ENCODE measurements around the gene SMARCA2.

The SMARCA2 gene

DNA sequence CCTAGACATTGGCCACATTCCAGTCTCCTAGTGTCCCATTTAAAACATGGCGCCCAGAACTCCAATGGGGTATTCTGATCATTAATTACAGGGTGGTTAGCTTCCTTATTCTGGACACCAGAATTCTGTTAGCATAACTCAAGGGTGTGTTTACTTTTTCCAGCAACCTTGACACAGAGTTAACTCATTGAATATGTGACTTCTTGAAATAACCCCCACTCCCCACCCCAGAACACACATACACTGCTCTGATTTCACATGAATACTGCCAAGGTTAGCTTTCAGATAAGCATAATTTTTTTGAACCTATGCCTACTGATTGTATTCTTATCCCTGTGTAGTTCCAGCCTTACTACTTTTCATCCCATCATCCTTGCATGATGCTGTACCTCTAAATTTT, 151.1 kb downstream of the SMARCA2 start:
- peaks cover 78% of the 10 kb centered on the region for H3K36me3 ChIP-seq (ENCODE audit: insufficient read depth, low read length)
- H3K4me2 ChIP-seq (ENCODE audit: low read depth, low read length, poor library complexity, severe bottlenecking): no peak overlapping the region
- H2AFZ ChIP-seq (ENCODE audit: low read length): no peak overlapping the region
- no peaks in the 10 kb centered on the region for H3K27me3 ChIP-seq (ENCODE audit: insufficient read depth, low read length, poor library complexity, severe bottlenecking)
- H3K9ac ChIP-seq (ENCODE audit: low read depth, low read length, poor library complexity, severe bottlenecking): no peak overlapping the region
- H3K79me2 ChIP-seq (ENCODE audit: insufficient read depth, low read length): peaks cover 13% of the 10 kb centered on the region; the same call in 1 of the 2 replicates
- no peak overlapping the region for H3K4me3 ChIP-seq (ENCODE audit: low read length, poor library complexity, severe bottlenecking)
- TF ChIP-seq, protein P1, sequence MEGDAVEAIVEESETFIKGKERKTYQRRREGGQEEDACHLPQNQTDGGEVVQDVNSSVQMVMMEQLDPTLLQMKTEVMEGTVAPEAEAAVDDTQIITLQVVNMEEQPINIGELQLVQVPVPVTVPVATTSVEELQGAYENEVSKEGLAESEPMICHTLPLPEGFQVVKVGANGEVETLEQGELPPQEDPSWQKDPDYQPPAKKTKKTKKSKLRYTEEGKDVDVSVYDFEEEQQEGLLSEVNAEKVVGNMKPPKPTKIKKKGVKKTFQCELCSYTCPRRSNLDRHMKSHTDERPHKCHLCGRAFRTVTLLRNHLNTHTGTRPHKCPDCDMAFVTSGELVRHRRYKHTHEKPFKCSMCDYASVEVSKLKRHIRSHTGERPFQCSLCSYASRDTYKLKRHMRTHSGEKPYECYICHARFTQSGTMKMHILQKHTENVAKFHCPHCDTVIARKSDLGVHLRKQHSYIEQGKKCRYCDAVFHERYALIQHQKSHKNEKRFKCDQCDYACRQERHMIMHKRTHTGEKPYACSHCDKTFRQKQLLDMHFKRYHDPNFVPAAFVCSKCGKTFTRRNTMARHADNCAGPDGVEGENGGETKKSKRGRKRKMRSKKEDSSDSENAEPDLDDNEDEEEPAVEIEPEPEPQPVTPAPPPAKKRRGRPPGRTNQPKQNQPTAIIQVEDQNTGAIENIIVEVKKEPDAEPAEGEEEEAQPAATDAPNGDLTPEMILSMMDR (conservative IDR thresholded peaks at IDR 0.05; ENCODE audit: low read length): no peak
- TF ChIP-seq EZH2phosphoT487 (IDR thresholded peaks at IDR 0.05; ENCODE audit: borderline replicate concordance): no peak
- H3K4me1 ChIP-seq (ENCODE audit: insufficient read depth, low read length, poor library complexity, severe bottlenecking): no peaks in the 10 kb centered on the region
- H3K9me3 ChIP-seq (ENCODE audit: insufficient read depth, low read depth, low read length): no peaks in the 10 kb centered on the region
- H3K9me2 ChIP-seq (replicated peaks; ENCODE audit: low read depth, low read length): no peaks in the 10 kb centered on the region
- no peaks in the 10 kb centered on the region for H4K20me1 ChIP-seq (ENCODE audit: insufficient read depth, low read length, poor library complexity, severe bottlenecking)
- H3F3A ChIP-seq (ENCODE audit: low read depth): no peaks in the 10 kb centered on the region

DNA sequence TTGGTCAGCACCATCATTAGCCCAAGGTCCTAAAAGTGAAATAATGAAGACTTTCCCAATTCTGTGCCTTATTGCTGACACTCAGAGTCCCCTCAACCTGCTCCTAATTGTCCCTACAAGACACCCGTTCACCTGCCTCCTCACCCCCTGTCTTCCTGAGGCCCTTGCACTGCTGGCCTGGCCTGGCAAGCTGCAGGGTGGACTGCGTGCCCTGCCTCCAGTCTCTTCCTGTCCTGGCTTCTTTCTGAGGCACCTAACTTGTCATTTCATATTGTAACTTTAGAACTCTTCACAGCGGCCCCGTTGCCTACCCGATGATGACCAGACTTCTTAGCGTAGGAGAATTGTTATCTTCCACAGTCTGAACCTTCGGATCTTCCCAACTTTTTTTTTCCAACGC, 153.9 kb downstream of the SMARCA2 start:
- Histone ChIP-seq H3K4me3 (ENCODE audit: low read length, poor library complexity, severe bottlenecking) (no peak overlapping the region), H3K36me3 (ENCODE audit: insufficient read depth, low read length) (peaks cover 77% of the 10 kb centered on the region; the same call in 1 of the 2 replicates), H3F3A (ENCODE audit: low read depth) (no peaks in the 10 kb centered on the region), H3K27me3 (ENCODE audit: insufficient read depth, low read length, poor library complexity, severe bottlenecking) (no peaks in the 10 kb centered on the region), H4K20me1 (ENCODE audit: insufficient read depth, low read length, poor library complexity, severe bottlenecking) (no peaks in the 10 kb centered on the region), H3K4me1 (ENCODE audit: insufficient read depth, low read length, poor library complexity, severe bottlenecking) (no peaks in the 10 kb centered on the region), H2AFZ (ENCODE audit: low read length) (no peak overlapping the region), H3K4me2 (ENCODE audit: low read depth, low read length, poor library complexity, severe bottlenecking) (no peak overlapping the region), H3K9me3 (ENCODE audit: insufficient read depth, low read depth, low read length) (no peaks in the 10 kb centered on the region), H3K79me2 (ENCODE audit: insufficient read depth, low read length) (peaks cover 13% of the 10 kb centered on the region; the same call in 1 of the 2 replicates), H3K9me2 (replicated peaks; ENCODE audit: low read depth, low read length) (no peaks in the 10 kb centered on the region), H3K9ac (ENCODE audit: low read depth, low read length, poor library complexity, severe bottlenecking) (no peak overlapping the region)
- no peak for TF ChIP-seq EZH2phosphoT487 (IDR thresholded peaks at IDR 0.05; ENCODE audit: borderline replicate concordance)
- TF ChIP-seq, protein P1 (conservative IDR thresholded peaks at IDR 0.05; ENCODE audit: low read length): no peak

DNA sequence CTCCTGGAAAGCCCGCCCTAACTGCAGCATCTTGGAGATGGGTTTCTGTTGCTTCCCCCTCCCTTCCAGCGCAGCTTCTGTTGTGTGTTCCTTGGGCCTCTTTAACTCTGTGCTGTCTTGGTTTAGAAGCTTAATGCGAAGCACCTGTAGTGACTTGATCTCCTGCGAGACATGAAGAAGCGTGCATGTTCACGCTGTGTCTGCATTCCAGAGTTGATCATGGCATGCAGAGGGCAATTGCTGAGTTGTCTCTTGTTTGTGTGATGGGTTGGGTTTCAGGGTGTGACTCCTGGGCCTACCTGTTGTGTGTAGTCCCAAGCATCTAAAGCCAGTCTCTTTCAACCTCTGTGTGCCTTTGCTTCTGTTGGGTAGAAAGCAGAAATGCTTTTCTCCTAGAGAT, 155.6 kb downstream of the SMARCA2 start:
- Histone ChIP-seq H3K9ac (ENCODE audit: low read depth, low read length, poor library complexity, severe bottlenecking) (no peak overlapping the region), H3F3A (ENCODE audit: low read depth) (no peaks in the 10 kb centered on the region), H2AFZ (ENCODE audit: low read length) (no peak overlapping the region), H3K4me2 (ENCODE audit: low read depth, low read length, poor library complexity, severe bottlenecking) (no peak overlapping the region), H3K79me2 (ENCODE audit: insufficient read depth, low read length) (peaks cover 7% of the 10 kb centered on the region; the same call in 1 of the 2 replicates), H3K27me3 (ENCODE audit: insufficient read depth, low read length, poor library complexity, severe bottlenecking) (no peaks in the 10 kb centered on the region), H3K4me1 (ENCODE audit: insufficient read depth, low read length, poor library complexity, severe bottlenecking) (no peaks in the 10 kb centered on the region), H3K36me3 (ENCODE audit: insufficient read depth, low read length) (peaks cover 71% of the 10 kb centered on the region; the same call in 1 of the 2 replicates), H3K4me3 (ENCODE audit: low read length, poor library complexity, severe bottlenecking) (no peak overlapping the region), H4K20me1 (ENCODE audit: insufficient read depth, low read length, poor library complexity, severe bottlenecking) (no peaks in the 10 kb centered on the region), H3K9me3 (ENCODE audit: insufficient read depth, low read depth, low read length) (no peaks in the 10 kb centered on the region), H3K9me2 (replicated peaks; ENCODE audit: low read depth, low read length) (no peaks in the 10 kb centered on the region)
- TF ChIP-seq, protein P1 (conservative IDR thresholded peaks at IDR 0.05; ENCODE audit: low read length): no peak
- TF ChIP-seq EZH2phosphoT487 (IDR thresholded peaks at IDR 0.05; ENCODE audit: borderline replicate concordance): no peak
